NCI-H2107 treated with DMSO at 0.1 percent for 48 hours (cell line): ENCODE data around the gene PXMP4.

Source experiments
- DNase-seq: peaks from one replicate; lab custom pipeline; 2025; ENCODE audit not compliant: unreplicated experiment; lab: John Stamatoyannopoulos, UW

Gene PXMP4

GRCh38 chr20:33656783-33657703 lies 63.1 kb downstream of the PXMP4 start:
- no peak for DNase-seq

GRCh38 chr20:33656010-33656782 lies 63.9 kb downstream of the PXMP4 start:
- no peak for DNase-seq

- DNase-seq = no peak
These were observed 64.9 kb downstream of the PXMP4 start for GRCh38 chr20:33655164-33655563.

- no peak for DNase-seq
These were observed 65.4 kb downstream of the PXMP4 start for GRCh38 chr20:33654680-33655161.

GRCh38 chr20:33653900-33654596 lies 66.1 kb downstream of the PXMP4 start:
- peak; percentile 90 for DNase-seq

- peak; percentile 62 for DNase-seq
These were observed 66.8 kb downstream of the PXMP4 start for GRCh38 chr20:33653218-33653899.
